ENCODE measurements around the gene MGST2. TPM values are rescaled to one million over a fixed set of nuclear protein-coding genes. Genes with fewer than 3 reads are reported as not detected.
A peak's percentile ranks its signal among the peaks of the same experiment; 100 is the strongest.

Gene MGST2
- total RNA-seq, 1 donor from 2014 or later, result 66.3 TPM

- DNase-seq (ENCODE audit: low read depth), result no peak
- TF ChIP-seq CTCF (conservative IDR thresholded peaks at IDR 0.05; ENCODE audit: low read depth, low read length), result no peak
These were observed 61.0 kb downstream of the MGST2 start for GRCh38 chr4:139726615-139727014.

GRCh38 chr4:139728146-139728545, 62.5 kb downstream of the MGST2 start:
- no peak for DNase-seq (ENCODE audit: low read depth)
- no peak for TF ChIP-seq CTCF (conservative IDR thresholded peaks at IDR 0.05; ENCODE audit: low read depth, low read length)
- H3K4me3 ChIP-seq (ENCODE audit: low read depth, low read length), result no peak overlapping the region

More at GRCh38 chr4:139726615-139727014, 61.0 kb downstream of the MGST2 start:
- H3K4me3 ChIP-seq (ENCODE audit: low read depth, low read length), result no peak overlapping the region

- TF ChIP-seq CTCF (conservative IDR thresholded peaks at IDR 0.05; ENCODE audit: low read depth, low read length), result no peak
These were observed 63.2 kb downstream of the MGST2 start for GRCh38 chr4:139728840-139729239.

GRCh38 chr4:139732991-139733570, 67.5 kb downstream of the MGST2 start:
- TF ChIP-seq CTCF (conservative IDR thresholded peaks at IDR 0.05; ENCODE audit: low read depth, low read length), result no peak
- no peak for DNase-seq (ENCODE audit: low read depth)
- H3K4me3 ChIP-seq (ENCODE audit: low read depth, low read length), result no peak overlapping the region

More at GRCh38 chr4:139728840-139729239, 63.2 kb downstream of the MGST2 start:
- DNase-seq (ENCODE audit: low read depth), result no peak
- no peak overlapping the region for H3K4me3 ChIP-seq (ENCODE audit: low read depth, low read length)

GRCh38 chr4:139734201-139734874, 68.7 kb downstream of the MGST2 start:
- peak overlapping the region; percentile 60 for H3K4me3 ChIP-seq (ENCODE audit: low read depth, low read length)
- DNase-seq (ENCODE audit: low read depth), result peak; percentile 45
- no peak for TF ChIP-seq CTCF (conservative IDR thresholded peaks at IDR 0.05; ENCODE audit: low read depth, low read length)

- peak; percentile 65 for TF ChIP-seq CTCF (conservative IDR thresholded peaks at IDR 0.05; ENCODE audit: low read depth, low read length)
- peak overlapping the region; percentile 60 for H3K4me3 ChIP-seq (ENCODE audit: low read depth, low read length)
- peak; percentile 67 for DNase-seq (ENCODE audit: low read depth)
These were observed 69.3 kb downstream of the MGST2 start for GRCh38 chr4:139734875-139735380.

Data from epithelial cell of proximal tubule (primary cell).